H9 (cell line): ENCODE measurements around the gene ASMTL. TPM values are rescaled to one million over a fixed set of nuclear protein-coding genes. Genes with fewer than 3 reads are reported as not detected.

ENCODE experiments used
- DNase-seq: peaks from one replicate; pipeline ENCODE4 v3.0.0-alpha.2; 2017
- H2AFZ ChIP-seq: one replicate; pipeline ENCODE4 v1.6.1; 2013; ENCODE audit warnings: mild to moderate bottlenecking, low read length, control low read depth, moderate library complexity
- H2AK5ac ChIP-seq: 2 replicates; pipeline ENCODE4 v1.6.1; 2013; ENCODE audit warnings: low read length, control low read depth, mixed read lengths; ENCODE audit not compliant: insufficient read length
- H2BK120ac ChIP-seq: one replicate; pipeline ENCODE4 v1.6.1; 2013; ENCODE audit warnings: low read depth, mild to moderate bottlenecking, low read length, control low read depth, inconsistent platforms; ENCODE audit not compliant: poor library complexity, severe bottlenecking
- H2BK12ac ChIP-seq: 2 replicates; pipeline ENCODE4 v1.6.1; 2013; ENCODE audit warnings: low read length, control low read depth, mixed read lengths, low read depth; ENCODE audit not compliant: insufficient read length
- H2BK15ac ChIP-seq: 2 replicates; pipeline ENCODE4 v1.6.1; 2013; ENCODE audit warnings: low read depth, low read length, control low read depth
- H2BK20ac ChIP-seq: one replicate; pipeline ENCODE4 v1.6.1; 2013; ENCODE audit warnings: low read depth, mild to moderate bottlenecking, low read length, control low read depth, inconsistent platforms; ENCODE audit not compliant: poor library complexity, severe bottlenecking
- H2BK5ac ChIP-seq: 2 replicates; pipeline ENCODE4 v1.6.1; 2013; ENCODE audit warnings: low read length, control low read depth, mixed read lengths; ENCODE audit not compliant: insufficient read length
- H3K14ac ChIP-seq: 2 replicates; pipeline ENCODE4 v1.6.1; 2013; ENCODE audit warnings: low read length, control low read depth; ENCODE audit not compliant: insufficient read depth
- H3K18ac ChIP-seq: 2 replicates; pipeline ENCODE4 v1.6.1; 2013; ENCODE audit warnings: low read depth, mild to moderate bottlenecking, mixed read lengths, low read length, control low read depth; ENCODE audit not compliant: insufficient read length
- H3K23ac ChIP-seq: 2 replicates; pipeline ENCODE4 v1.6.1; 2013; ENCODE audit warnings: low read length, control low read depth, mixed read lengths, low read depth; ENCODE audit not compliant: insufficient read length
- H3K23me2 ChIP-seq: 2 replicates; pipeline ENCODE4 v1.6.1; 2013; ENCODE audit warnings: low read depth, mild to moderate bottlenecking, mixed read lengths, low read length, control low read depth; ENCODE audit not compliant: insufficient read length, poor library complexity, severe bottlenecking
- H3K27ac ChIP-seq: 2 replicates; pipeline ENCODE4 v1.5.1; 2013; ENCODE audit warnings: low read length, control low read depth, mixed read lengths, low read depth; ENCODE audit not compliant: insufficient read length
- H3K27me3 ChIP-seq: 2 replicates; pipeline ENCODE4 v1.6.1; 2013; ENCODE audit warnings: low read length, control low read depth, inconsistent platforms; ENCODE audit not compliant: insufficient read depth
- H3K4ac ChIP-seq: 2 replicates; pipeline ENCODE4 v1.6.1; 2013; ENCODE audit warnings: low read depth, mild to moderate bottlenecking, control low read depth, inconsistent platforms, low read length, moderate library complexity
- H3K4me1 ChIP-seq: 2 replicates; pipeline ENCODE4 v1.6.1; 2013; ENCODE audit warnings: low read length, control low read depth, inconsistent platforms; ENCODE audit not compliant: insufficient read depth
- H3K4me2 ChIP-seq: 2 replicates; pipeline ENCODE4 v1.6.1; 2013; ENCODE audit warnings: low read length, control low read depth, mixed read lengths; ENCODE audit not compliant: insufficient read length, insufficient read depth
- H3K56ac ChIP-seq: 2 replicates; pipeline ENCODE4 v1.6.1; 2013; ENCODE audit warnings: low read depth, mild to moderate bottlenecking, mixed read lengths, low read length, control low read depth; ENCODE audit not compliant: insufficient read length
- H3K79me1 ChIP-seq: 2 replicates; pipeline ENCODE4 v1.6.1; 2013; ENCODE audit warnings: low read depth, mild to moderate bottlenecking, moderate library complexity, low read length, control low read depth, inconsistent platforms; ENCODE audit not compliant: insufficient read depth, poor library complexity, severe bottlenecking
- H3K79me2 ChIP-seq: 2 replicates; pipeline ENCODE4 v1.6.1; 2013; ENCODE audit warnings: low read length, control low read depth, inconsistent platforms; ENCODE audit not compliant: insufficient read depth
- H3K9ac ChIP-seq: 2 replicates; pipeline ENCODE4 v1.6.1; 2013; ENCODE audit warnings: low read length, control low read depth, mixed read lengths; ENCODE audit not compliant: insufficient read length; ENCODE audit errors: extremely low read depth
- H3K9me3 ChIP-seq: one replicate; pipeline ENCODE4 v1.6.1; 2013; ENCODE audit warnings: low read depth, low read length, inconsistent platforms; ENCODE audit not compliant: control insufficient read depth
- H3T11ph ChIP-seq: one replicate; pipeline ENCODE4 v1.6.1; 2013; ENCODE audit warnings: mild to moderate bottlenecking, low read length, control low read depth, inconsistent platforms
- H4K20me1 ChIP-seq: one replicate; pipeline ENCODE4 v1.6.1; 2013; ENCODE audit not compliant: control insufficient read depth, insufficient read length, insufficient read depth
- H4K5ac ChIP-seq: 2 replicates; pipeline ENCODE4 v1.6.1; 2013; ENCODE audit warnings: low read depth, mild to moderate bottlenecking, mixed read lengths, low read length, control low read depth; ENCODE audit not compliant: insufficient read length
- H4K8ac ChIP-seq: replicated peaks from 2 replicates; pipeline ENCODE4 v1.6.1; 2013; ENCODE audit warnings: low read length, control low read depth, mixed read lengths, low read depth; ENCODE audit not compliant: insufficient read length
- H4K91ac ChIP-seq: 2 replicates; pipeline ENCODE4 v1.6.1; 2013; ENCODE audit warnings: low read depth, mild to moderate bottlenecking, moderate library complexity, mixed read lengths, low read length, control low read depth; ENCODE audit not compliant: insufficient read length
- H3K27ac Mint-ChIP-seq, 3 experiments: 2 replicates in 2 of 3; 3 replicates in 1 of 3; pipeline ENCODE4 v1.8.0; 2020 to 2021; ENCODE audit warnings: mixed read lengths in 3 of 3, mild to moderate bottlenecking in 1 of 3, moderate library complexity in 1 of 3
- H3K27me3 Mint-ChIP-seq: 2 replicates; pipeline ENCODE4 v1.8.0; 2021; ENCODE audit warnings: low read depth, mild to moderate bottlenecking, moderate library complexity, mixed read lengths
- H3K36me3 Mint-ChIP-seq, 3 experiments: 2 replicates in 2 of 3; 3 replicates in 1 of 3; pipeline ENCODE4 v1.8.0; 2020 to 2021; ENCODE audit warnings: low read depth in 3 of 3, mixed read lengths in 3 of 3; ENCODE audit not compliant: insufficient read depth in 1 of 3
- H3K4me1 Mint-ChIP-seq, 2 experiments: 2 replicates each; pipeline ENCODE4 v1.8.0; 2020; ENCODE audit warnings: mixed read lengths in 2 of 2
- H3K4me3 Mint-ChIP-seq, 2 experiments: 2 replicates in 1 of 2; 3 replicates in 1 of 2; pipeline ENCODE4 v1.8.0; 2020 to 2021; ENCODE audit warnings: mild to moderate bottlenecking in 2 of 2, mixed read lengths in 2 of 2, moderate library complexity in 1 of 2
- H3K9me3 Mint-ChIP-seq, 2 experiments: 2 replicates in 1 of 2; 3 replicates in 1 of 2; pipeline ENCODE4 v1.8.0; 2020; ENCODE audit warnings: mild to moderate bottlenecking in 2 of 2, mixed read lengths in 2 of 2, moderate library complexity in 1 of 2
- WGBS: extraction: QIAGEN DNeasy Blood & Tissue Kit; methylation state at CpG from one replicate; pipeline ENCODE4 v1.1.7; 2013; ENCODE audit warnings: missing lambda C conversion rate, low lambda C conversion rate, mixed read lengths; ENCODE audit not compliant: insufficient read length; ENCODE audit errors: extremely low coverage; 5-methylcytosine and 5-hydroxymethylcytosine counted together
- total RNA-seq: library from RNA; stranded (reverse); gene quantifications from 2 replicates; pipeline ENCODE4 v1.2.1, GENCODE V29; 2021
- TF ChIP-seq, protein P1 (sequence below): fragments of 200-600 bp; sonication (generic); conservative IDR thresholded peaks from 3 replicates; pipeline ENCODE4 v1.8.0; 2021; ENCODE audit warnings: antibody characterized with exemption, mild to moderate bottlenecking

ASMTL gene
- total RNA-seq, 1 experiment from 2014 or later = 59.8 TPM

DNA sequence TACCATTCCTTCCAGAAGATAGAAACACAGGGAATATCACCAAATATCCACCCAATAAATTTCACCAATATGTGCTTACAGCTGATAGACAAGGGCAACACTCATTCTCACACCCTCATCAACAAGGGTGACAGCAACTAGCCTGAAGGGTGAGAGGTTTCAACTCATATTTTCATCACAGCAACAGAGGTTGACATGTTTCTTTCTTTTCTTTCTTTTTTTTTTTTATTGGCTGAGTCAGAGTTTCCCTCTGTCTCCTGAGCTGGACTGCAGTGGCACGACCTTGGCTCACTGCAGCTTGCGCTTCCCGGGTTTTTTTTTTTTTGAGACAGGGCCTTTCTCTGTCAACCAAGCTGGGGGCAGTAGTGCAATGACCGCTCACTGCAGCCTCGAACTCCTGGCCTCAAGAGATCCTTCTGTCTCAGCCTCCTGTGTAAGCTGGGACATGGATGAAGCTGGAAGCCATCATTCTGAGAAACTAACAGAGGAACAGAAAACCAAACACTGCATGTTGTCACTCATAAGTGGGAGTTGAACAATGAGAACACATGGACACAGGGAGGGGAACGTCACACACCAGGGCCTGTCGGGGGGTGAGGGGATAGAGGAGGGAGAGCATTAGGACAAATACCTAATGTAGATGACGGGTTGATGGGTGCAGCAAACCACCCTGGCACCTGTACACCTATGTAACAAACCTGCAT, 27.5 kb upstream of the ASMTL start:
- Histone ChIP-seq H3K27me3 (no peaks in the 10 kb centered on the region), H3K9ac (no peak overlapping the region), H3K4me2 (no peak overlapping the region), H3K27ac (no peak overlapping the region), H3K23ac (no peak overlapping the region), H2BK15ac (no peak overlapping the region), H2BK120ac (no peak overlapping the region), H2AFZ (no peak overlapping the region), H3K4me1 (peaks cover 2% of the 10 kb centered on the region; the same call in 1 of the 2 replicates), H2BK20ac (no peak overlapping the region), H4K20me1 (no peaks in the 10 kb centered on the region), H3K23me2 (peaks cover 3% of the 10 kb centered on the region), H3K9me3 (no peaks in the 10 kb centered on the region), H2BK5ac (no peak overlapping the region), H3K79me1 (no peaks in the 10 kb centered on the region), H4K91ac (no peak overlapping the region), H3K4ac (no peak overlapping the region), H3K14ac (no peak overlapping the region), H3T11ph (no peak overlapping the region), H2AK5ac (no peak overlapping the region), H3K18ac (no peak overlapping the region), H3K56ac (no peak overlapping the region), H4K5ac (no peak overlapping the region), H3K79me2 (no peaks in the 10 kb centered on the region), H2BK12ac (no peak overlapping the region), H4K8ac (no peak overlapping the region)
- Mint-ChIP-seq H3K4me3 (no peak overlapping the region), H3K9me3 (peaks cover 15% of the 10 kb centered on the region in 2 experiments), H3K36me3 (peaks cover 0 to 14% (median 3%) of the 10 kb centered on the region in 3 experiments; a peak in 3 of 7 replicates), H3K27me3 (peaks cover 8% of the 10 kb centered on the region), H3K27ac (no peak overlapping the region; a peak in 1 of 7 replicates), H3K4me1 (peaks cover 8 to 9% of the 10 kb centered on the region in 2 experiments)
- no CpG with 5 or more reads among the region's 8 CpGs for WGBS
- no peak for DNase-seq
- TF ChIP-seq, protein P1, sequence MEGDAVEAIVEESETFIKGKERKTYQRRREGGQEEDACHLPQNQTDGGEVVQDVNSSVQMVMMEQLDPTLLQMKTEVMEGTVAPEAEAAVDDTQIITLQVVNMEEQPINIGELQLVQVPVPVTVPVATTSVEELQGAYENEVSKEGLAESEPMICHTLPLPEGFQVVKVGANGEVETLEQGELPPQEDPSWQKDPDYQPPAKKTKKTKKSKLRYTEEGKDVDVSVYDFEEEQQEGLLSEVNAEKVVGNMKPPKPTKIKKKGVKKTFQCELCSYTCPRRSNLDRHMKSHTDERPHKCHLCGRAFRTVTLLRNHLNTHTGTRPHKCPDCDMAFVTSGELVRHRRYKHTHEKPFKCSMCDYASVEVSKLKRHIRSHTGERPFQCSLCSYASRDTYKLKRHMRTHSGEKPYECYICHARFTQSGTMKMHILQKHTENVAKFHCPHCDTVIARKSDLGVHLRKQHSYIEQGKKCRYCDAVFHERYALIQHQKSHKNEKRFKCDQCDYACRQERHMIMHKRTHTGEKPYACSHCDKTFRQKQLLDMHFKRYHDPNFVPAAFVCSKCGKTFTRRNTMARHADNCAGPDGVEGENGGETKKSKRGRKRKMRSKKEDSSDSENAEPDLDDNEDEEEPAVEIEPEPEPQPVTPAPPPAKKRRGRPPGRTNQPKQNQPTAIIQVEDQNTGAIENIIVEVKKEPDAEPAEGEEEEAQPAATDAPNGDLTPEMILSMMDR = no peak
